SIG-M5 (cell line): ENCODE results near the gene DGCR2.
"Not testable (repeated sequence)": the region's sequence is repeated elsewhere in the genome, so short reads cannot be mapped to it uniquely, and the experiment has no call there.

Source experiments
- DNase-seq: peaks from one replicate; lab custom pipeline; 2025; lab: John Stamatoyannopoulos, UW

The DGCR2 gene

GRCh38 chr22:19059481-19060278 is 62.5 kb downstream of the DGCR2 start:
- no peak for DNase-seq

- DNase-seq, result no peak
These were observed 63.3 kb downstream of the DGCR2 start for GRCh38 chr22:19058713-19059451.

GRCh38 chr22:19057999-19058491 is 64.2 kb downstream of the DGCR2 start:
- no peak for DNase-seq

GRCh38 chr22:19057539-19057938 is 64.7 kb downstream of the DGCR2 start:
- no peak for DNase-seq

GRCh38 chr22:19056951-19057401 is 65.2 kb downstream of the DGCR2 start:
- no peak for DNase-seq

- no peak for DNase-seq
These were observed 66.4 kb downstream of the DGCR2 start for GRCh38 chr22:19055801-19056200.

- no peak for DNase-seq
These were observed 69.2 kb downstream of the DGCR2 start for GRCh38 chr22:19052941-19053541.

- DNase-seq, result no peak
These were observed 70.7 kb downstream of the DGCR2 start for GRCh38 chr22:19051381-19052072.

- not testable (repeated sequence) for DNase-seq
These were observed 71.4 kb downstream of the DGCR2 start for GRCh38 chr22:19050847-19051246.

- DNase-seq, result no peak
These were observed 72.1 kb downstream of the DGCR2 start for GRCh38 chr22:19050117-19050516.

GRCh38 chr22:19048531-19048930 is 73.7 kb downstream of the DGCR2 start:
- DNase-seq, result no peak

- DNase-seq, result no peak
These were observed 74.2 kb downstream of the DGCR2 start for GRCh38 chr22:19047993-19048392.

- no peak for DNase-seq
These were observed 75.2 kb downstream of the DGCR2 start for GRCh38 chr22:19046719-19047609.

- DNase-seq, result no peak
These were observed 75.9 kb downstream of the DGCR2 start for GRCh38 chr22:19046287-19046686.

GRCh38 chr22:19045094-19045493 is 77.1 kb downstream of the DGCR2 start:
- DNase-seq, result no peak

GRCh38 chr22:19044381-19044780 is 77.8 kb downstream of the DGCR2 start:
- no peak for DNase-seq

GRCh38 chr22:19043121-19044085 is 78.8 kb downstream of the DGCR2 start:
- no peak for DNase-seq

- no peak for DNase-seq
These were observed 79.7 kb downstream of the DGCR2 start for GRCh38 chr22:19042285-19043120.

GRCh38 chr22:19041704-19042074 is 80.5 kb downstream of the DGCR2 start:
- DNase-seq, result no peak
